Prostate gland (tissue), 2 donors: ENCODE data around the gene SPRR2F. TPM values are rescaled to one million over a fixed set of nuclear protein-coding genes. Genes with fewer than 3 reads are reported as not detected.

Experiments
- DNase-seq: peaks from one replicate; pipeline ENCODE4 v3.0.0-alpha.2; 2019; ENCODE audit warnings: low spot score
- H3K27ac ChIP-seq, 2 donors: fragments of 200-600 bp; sonication (generic); 2 replicates each; pipeline ENCODE4 v1.5.1; 2017 to 2019
- H3K27me3 ChIP-seq: fragments of 200-600 bp; sonication (generic); replicated peaks from 2 replicates; pipeline ENCODE4 v1.5.1; 2019; ENCODE audit not compliant: insufficient read depth
- H3K36me3 ChIP-seq, 2 donors: fragments of 200-600 bp; sonication (generic); 1 replicate in 1 of 2; 2 replicates in 1 of 2; pipeline versions ENCODE4 v1.5.1 to v1.8.1; 2017 to 2019
- H3K4me1 ChIP-seq: fragments of 200-600 bp; sonication (generic); replicated peaks from 2 replicates; pipeline ENCODE4 v1.5.1; 2019
- H3K4me3 ChIP-seq, 2 donors: fragments of 200-600 bp; sonication (generic); 2 replicates each; pipeline ENCODE4 v1.5.1; 2017 to 2019
- H3K9me3 ChIP-seq: fragments of 200-600 bp; sonication (generic); 2 replicates; pipeline ENCODE4 v1.5.1; 2017
- POLR2A ChIP-seq: fragments of 450-650 bp; IDR thresholded peaks from one replicate; pipeline ENCODE4 v1.6.1; 2016; ENCODE audit warnings: antibody characterized with exemption, mild to moderate bottlenecking
- POLR2AphosphoS5 ChIP-seq: sonication (generic); formaldehyde crosslinking; IDR thresholded peaks from one replicate; pipeline ENCODE4 v1.6.1; 2017; ENCODE audit warnings: antibody characterized with exemption
- WGBS: methylation state at CpG from one replicate; pipeline ENCODE4 v1.1.5; 2018; 5-methylcytosine and 5-hydroxymethylcytosine counted together
- intact Hi-C: fragments of 100-400 bp; cut with DNase I; formaldehyde crosslinking; loops from one replicate; pipeline ENCODE4 v1.14.2; 2022
- small RNA-seq, 2 donors: library from RNA; depleted of rRNA; stranded (forward); fragments of <200 nt; gene quantifications; one replicate each; pipeline ENCODE3, GENCODE V24; 2016
- total RNA-seq, 2 donors: library from RNA; depleted of rRNA; stranded (reverse); fragments of >200 nt; gene quantifications; one replicate each; pipeline ENCODE4 v1.1.0, GENCODE V29; 2016
- TF ChIP-seq, protein P1 (sequence below), 4 experiments: fragments of 200-600 bp in 2 of 4; fragments of 450-650 bp in 2 of 4; sonication (generic) in 2 of 4; IDR thresholded peaks; 1 replicate in 3 of 4; 2 replicates in 1 of 4; pipeline ENCODE4 v1.5.1; 2016 to 2019; ENCODE audit warnings: antibody characterized with exemption in 4 of 4, mild to moderate bottlenecking in 2 of 4, moderate library complexity in 2 of 4

SPRR2F gene
- total RNA-seq, 2 donors from 2014 or later: 2.2 TPM; not detected in 1

DNA sequence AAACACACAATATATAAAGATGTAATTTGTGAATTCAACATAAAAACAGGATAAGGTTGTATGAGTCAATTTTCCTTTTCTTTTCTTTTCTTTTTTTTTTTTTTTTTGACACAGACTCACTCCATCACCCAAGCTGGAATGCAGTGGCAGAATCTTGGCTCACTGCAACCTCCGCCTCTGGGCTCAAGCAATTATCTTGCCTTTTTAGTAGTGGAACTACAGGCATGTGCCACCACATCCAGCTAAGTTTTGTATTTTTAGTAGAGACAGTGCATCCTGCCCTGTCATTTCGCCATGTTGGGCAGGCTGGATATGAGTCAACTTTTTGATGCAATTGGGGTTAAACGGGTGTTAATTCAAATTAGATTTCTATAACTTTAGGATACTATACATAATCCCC is 31.6 kb downstream of the SPRR2F start:
- Histone ChIP-seq H3K27me3 (no peaks in the 10 kb centered on the region), H3K36me3 (no peaks in the 10 kb centered on the region), H3K4me1 (no peaks in the 10 kb centered on the region), H3K4me3 (no peak overlapping the region), H3K27ac (no peak overlapping the region), H3K9me3 (no peaks in the 10 kb centered on the region)
- intact Hi-C loops: no loop called here
- TF ChIP-seq POLR2AphosphoS5 (no peak), POLR2A (no peak)
- TF ChIP-seq, protein P1, sequence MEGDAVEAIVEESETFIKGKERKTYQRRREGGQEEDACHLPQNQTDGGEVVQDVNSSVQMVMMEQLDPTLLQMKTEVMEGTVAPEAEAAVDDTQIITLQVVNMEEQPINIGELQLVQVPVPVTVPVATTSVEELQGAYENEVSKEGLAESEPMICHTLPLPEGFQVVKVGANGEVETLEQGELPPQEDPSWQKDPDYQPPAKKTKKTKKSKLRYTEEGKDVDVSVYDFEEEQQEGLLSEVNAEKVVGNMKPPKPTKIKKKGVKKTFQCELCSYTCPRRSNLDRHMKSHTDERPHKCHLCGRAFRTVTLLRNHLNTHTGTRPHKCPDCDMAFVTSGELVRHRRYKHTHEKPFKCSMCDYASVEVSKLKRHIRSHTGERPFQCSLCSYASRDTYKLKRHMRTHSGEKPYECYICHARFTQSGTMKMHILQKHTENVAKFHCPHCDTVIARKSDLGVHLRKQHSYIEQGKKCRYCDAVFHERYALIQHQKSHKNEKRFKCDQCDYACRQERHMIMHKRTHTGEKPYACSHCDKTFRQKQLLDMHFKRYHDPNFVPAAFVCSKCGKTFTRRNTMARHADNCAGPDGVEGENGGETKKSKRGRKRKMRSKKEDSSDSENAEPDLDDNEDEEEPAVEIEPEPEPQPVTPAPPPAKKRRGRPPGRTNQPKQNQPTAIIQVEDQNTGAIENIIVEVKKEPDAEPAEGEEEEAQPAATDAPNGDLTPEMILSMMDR (IDR thresholded peaks at IDR 0.05): no peak
- WGBS: 87% methylated on average over 3 of the region's 3 CpGs
- DNase-seq: no peak

DNA sequence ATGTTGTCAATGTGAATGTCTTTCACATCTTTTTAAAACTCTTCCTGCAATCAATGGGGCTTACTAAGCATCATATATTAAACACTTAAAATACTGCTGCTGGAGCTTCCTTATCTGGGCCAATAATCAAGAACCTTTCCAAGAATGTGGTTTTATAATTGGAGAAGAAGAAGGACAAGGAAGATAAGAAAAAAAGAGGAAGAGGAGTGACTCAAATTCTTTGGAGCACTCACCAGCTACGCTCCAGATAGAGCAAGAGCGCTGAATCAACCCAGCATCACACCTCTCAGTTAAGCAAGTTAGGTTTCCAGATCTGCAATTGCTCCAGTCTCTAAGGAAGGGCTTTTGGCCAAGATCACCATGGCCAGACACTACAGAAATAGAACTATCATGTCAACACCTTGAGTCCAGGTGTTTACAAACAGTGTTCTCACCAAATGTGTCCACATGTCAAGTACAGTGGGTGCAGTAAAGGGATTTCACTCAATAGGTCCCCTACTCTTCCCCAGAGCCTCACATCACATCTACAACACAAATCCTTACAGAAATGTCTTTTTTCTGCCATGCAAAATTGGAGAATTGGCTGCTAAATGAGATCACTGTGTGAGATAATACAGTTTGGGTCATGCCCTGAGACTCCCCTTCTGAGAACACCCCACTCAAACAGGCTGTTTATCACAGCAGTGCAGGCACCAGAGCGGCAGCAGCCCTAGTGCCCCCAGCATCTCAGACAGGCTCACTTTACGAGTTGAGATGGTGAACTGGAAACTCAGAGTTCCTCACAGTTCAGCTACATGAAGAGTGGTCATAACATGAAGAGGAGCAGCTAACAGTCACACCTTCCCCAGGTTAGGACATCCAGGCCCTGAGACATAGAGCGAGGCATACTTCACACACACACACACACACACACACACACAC is 40.2 kb downstream of the SPRR2F start:
- Histone ChIP-seq H3K27me3 (no peaks in the 10 kb centered on the region), H3K9me3 (no peaks in the 10 kb centered on the region), H3K4me3 (no peak overlapping the region), H3K36me3 (no peaks in the 10 kb centered on the region), H3K27ac (no peak overlapping the region), H3K4me1 (no peaks in the 10 kb centered on the region)
- WGBS: 70% methylated on average over 5 of the region's 5 CpGs
- DNase-seq: no peak
- intact Hi-C loops: no loop called here
- TF ChIP-seq, protein P1 (IDR thresholded peaks at IDR 0.05): no peak
- TF ChIP-seq POLR2A (no peak), POLR2AphosphoS5 (no peak)

DNA sequence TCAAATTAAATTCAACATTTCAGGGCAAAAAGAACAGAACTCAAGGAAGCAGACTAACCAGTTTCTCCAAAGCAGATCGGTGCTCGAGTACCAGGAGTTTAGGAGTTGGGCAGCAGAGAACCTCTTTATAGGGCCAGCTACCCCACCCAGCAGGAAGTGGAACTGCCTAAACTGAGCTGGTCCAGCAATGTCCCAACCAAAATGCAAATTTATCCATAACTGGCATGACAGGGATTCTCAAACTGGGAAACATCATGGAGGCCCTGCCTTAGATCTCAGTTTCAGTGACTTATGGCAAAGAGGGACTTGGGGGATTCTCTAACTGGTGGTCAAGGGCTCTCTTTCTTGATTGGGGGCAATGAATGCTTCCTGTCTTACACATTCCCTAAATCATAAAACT is 41.8 kb downstream of the SPRR2F start, which contains the start of gene SPRR2B:
Gene SPRR2B (minus strand): TSS at position 101 of the 400 bp plus-strand sequence. CDS start 772 bp downstream, outside the sequence.
- H3K36me3 ChIP-seq: no peaks in the 10 kb centered on the region
- H3K4me1 ChIP-seq: no peaks in the 10 kb centered on the region
- H3K4me3 ChIP-seq: no peak within 1 kb of the TSS
- no peak for DNase-seq
- WGBS: 34% methylated on average over 2 of the region's 2 CpGs
- no peaks in the 10 kb centered on the region for H3K27me3 ChIP-seq
- TF ChIP-seq POLR2A (no peak), POLR2AphosphoS5 (no peak)
- TF ChIP-seq, protein P1 (IDR thresholded peaks at IDR 0.05): no peak
- H3K27ac ChIP-seq: no peak within 1 kb of the TSS
- intact Hi-C loops: no loop called here
- H3K9me3 ChIP-seq: no peaks in the 10 kb centered on the region

DNA sequence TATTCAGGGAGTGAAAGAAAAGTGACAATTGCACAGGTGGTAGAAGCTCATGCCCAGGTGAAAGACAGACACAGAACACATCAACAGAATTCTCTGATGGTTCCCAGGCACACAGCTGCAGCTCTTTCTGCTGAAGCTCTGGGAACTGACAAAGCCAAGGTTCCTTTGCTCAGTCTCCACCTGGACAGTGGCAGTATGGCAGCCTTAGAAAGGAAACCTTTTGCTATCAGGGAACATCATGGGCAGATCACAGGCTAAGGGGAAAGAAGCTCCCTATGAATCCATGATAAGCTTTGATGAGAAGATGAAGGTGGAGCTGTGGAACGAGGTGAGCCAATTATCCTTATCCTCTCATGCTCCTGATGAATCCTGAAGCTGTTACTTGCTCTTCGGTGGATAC is 43.1 kb downstream of the SPRR2F start:
- 52% methylated on average over 2 of the region's 2 CpGs for WGBS
- TF ChIP-seq POLR2A: no peak
- no peak for TF ChIP-seq POLR2AphosphoS5
- TF ChIP-seq, protein P1 (IDR thresholded peaks at IDR 0.05): no peak
- H3K36me3 ChIP-seq: no peaks in the 10 kb centered on the region
- no peak for DNase-seq
- no peaks in the 10 kb centered on the region for H3K27me3 ChIP-seq
- no peak overlapping the region for H3K27ac ChIP-seq
- intact Hi-C loops: no loop called here
- H3K4me3 ChIP-seq: no peak overlapping the region
- no peaks in the 10 kb centered on the region for H3K9me3 ChIP-seq
- H3K4me1 ChIP-seq: no peaks in the 10 kb centered on the region

Small RNA genes within 50 kb of the gene (small RNA-seq; reads per million reads assigned to genes)
- 0 reads per million in 2 donors for gene SPRR2C

Other genes starting within 250 kb of the SPRR2F start
- gene SMCP, start 235.2 kb downstream of the SPRR2F start, total RNA-seq: 10 to 100 TPM in 1 of 2 donors, not detected in 1; 36.5 TPM
- under 1 TPM; 0.46 to 0.57 TPM for gene IVL, start 205.0 kb downstream of the SPRR2F start, total RNA-seq
- gene SPRR5, start 166.3 kb downstream of the SPRR2F start, total RNA-seq: not detected
- gene SPRR4, start 142.9 kb downstream of the SPRR2F start, total RNA-seq: not detected
- not detected for gene SPRR1A, start 129.4 kb downstream of the SPRR2F start, total RNA-seq
- gene SPRR3, start 111.8 kb downstream of the SPRR2F start, total RNA-seq: not detected
- not detected for gene SPRR1B, start 82.3 kb downstream of the SPRR2F start, total RNA-seq
- not detected for gene SPRR2D, start 72.4 kb downstream of the SPRR2F start, total RNA-seq
- not detected for gene SPRR2A, start 56.0 kb downstream of the SPRR2F start, total RNA-seq
- not detected for gene SPRR2B, start 41.9 kb downstream of the SPRR2F start, total RNA-seq
- gene SPRR2E, start 19.0 kb downstream of the SPRR2F start, total RNA-seq: not detected
- not detected for gene SPRR2G, start 37.4 kb upstream of the SPRR2F start, total RNA-seq
- gene LELP1, start 89.9 kb upstream of the SPRR2F start, total RNA-seq: 1 to 10 TPM in 1 of 2 donors, not detected in 1; 4.4 TPM
- gene PRR9, start 104.1 kb upstream of the SPRR2F start, total RNA-seq: not detected
- under 1 TPM in 1 of 2 donors, not detected in 1; 0.45 TPM for gene LORICRIN, start 146.2 kb upstream of the SPRR2F start, total RNA-seq
- not detected for gene PGLYRP3, start 199.4 kb upstream of the SPRR2F start, total RNA-seq
- gene PGLYRP4, start 235.3 kb upstream of the SPRR2F start, total RNA-seq: not detected
- 10 to 100 TPM; 25.6 to 45.2 TPM for gene S100A9, start 244.3 kb upstream of the SPRR2F start, total RNA-seq